NCI-H82 treated with DMSO at 0.1 percent for 48 hours (cell line): ENCODE measurements around the gene CCSER1.
A peak's percentile ranks its signal among the peaks of the same experiment; 100 is the strongest.

Experiments
- DNase-seq: peaks from one replicate; lab custom pipeline; 2025; ENCODE audit not compliant: unreplicated experiment; lab: John Stamatoyannopoulos, UW

The CCSER1 gene

GRCh38 chr4:90540536-90540935 is 413.3 kb downstream of the CCSER1 start:
- no peak for DNase-seq

DNA sequence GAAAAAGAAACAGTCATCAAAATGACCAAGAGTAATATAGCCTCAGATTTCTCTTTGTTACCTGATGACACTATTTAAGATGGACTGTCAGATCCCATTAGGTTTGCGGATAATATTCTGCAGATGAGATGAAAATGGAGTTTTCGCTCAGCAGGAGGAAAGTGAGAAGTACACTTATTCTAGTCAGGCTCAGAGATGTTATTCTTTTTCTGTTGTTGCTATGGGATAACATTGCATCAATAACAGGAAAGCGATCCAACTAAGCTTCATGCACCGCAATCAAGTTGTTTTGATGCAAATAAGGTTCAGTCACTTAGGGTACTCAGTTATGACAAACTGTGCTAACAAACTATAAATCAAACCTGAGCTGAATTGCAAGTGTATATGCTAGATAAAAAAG is 415.0 kb downstream of the CCSER1 start:
- no peak for DNase-seq

- no peak for DNase-seq
Measured at GRCh38 chr4:90543419-90544170, 416.4 kb downstream of the CCSER1 start.

DNA sequence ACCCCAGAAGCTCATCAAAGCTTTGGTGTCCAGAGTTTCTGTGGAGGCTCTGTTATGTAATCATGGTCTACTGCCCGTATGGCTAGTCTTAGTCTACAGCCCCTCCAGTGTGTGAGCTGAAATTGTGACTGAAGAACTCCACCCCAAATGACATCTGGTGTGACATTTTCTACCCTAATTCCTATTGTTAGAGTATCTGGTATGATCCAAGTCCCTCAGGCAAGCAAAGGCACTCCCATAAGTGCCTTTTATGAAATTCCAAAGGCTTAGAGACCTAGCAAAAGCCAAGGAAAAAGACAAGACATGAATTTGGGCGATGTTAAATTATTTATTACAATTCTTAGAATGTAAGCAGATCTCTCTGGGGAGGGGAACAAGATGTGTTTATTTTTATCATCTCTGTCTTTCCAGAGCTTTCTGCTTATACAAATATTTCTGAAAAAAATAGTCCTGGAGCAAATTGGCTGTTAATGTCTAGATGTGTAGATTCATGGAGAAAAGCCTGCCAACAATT is 417.4 kb downstream of the CCSER1 start:
- DNase-seq = no peak

- DNase-seq = no peak
Measured at GRCh38 chr4:90545380-90545779, 418.2 kb downstream of the CCSER1 start.

- no peak for DNase-seq
Measured at GRCh38 chr4:90546114-90546513, 418.9 kb downstream of the CCSER1 start.

GRCh38 chr4:90570615-90571014 is 443.4 kb downstream of the CCSER1 start:
- no peak for DNase-seq

GRCh38 chr4:90572996-90573395 is 445.8 kb downstream of the CCSER1 start:
- DNase-seq = no peak

- DNase-seq = no peak
Measured at GRCh38 chr4:90575371-90575770, 448.2 kb downstream of the CCSER1 start.

- no peak for DNase-seq
Measured at GRCh38 chr4:90580326-90580725, 453.1 kb downstream of the CCSER1 start.

- DNase-seq = no peak
Measured at GRCh38 chr4:90582087-90582486, 454.9 kb downstream of the CCSER1 start.

DNA sequence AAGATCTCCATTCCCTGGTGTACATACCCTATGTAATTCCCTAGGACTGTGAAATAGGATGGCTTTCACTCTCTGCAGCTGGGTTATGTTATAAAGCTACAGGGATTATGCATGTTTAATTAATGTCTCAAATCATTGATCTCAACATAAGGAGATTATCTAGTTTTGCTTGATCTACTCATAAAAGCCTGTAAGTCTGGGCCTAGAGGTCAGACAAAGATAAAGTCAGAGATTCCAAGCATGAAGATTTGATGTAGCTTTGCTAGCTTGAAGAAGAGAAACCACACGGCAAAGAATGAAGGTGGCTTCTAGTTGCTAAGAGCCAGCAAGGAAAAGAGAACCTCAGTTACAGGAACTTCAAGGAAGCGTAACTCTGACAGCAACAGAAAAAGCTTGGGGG is 456.9 kb downstream of the CCSER1 start:
- DNase-seq = peak; percentile 92

DNA sequence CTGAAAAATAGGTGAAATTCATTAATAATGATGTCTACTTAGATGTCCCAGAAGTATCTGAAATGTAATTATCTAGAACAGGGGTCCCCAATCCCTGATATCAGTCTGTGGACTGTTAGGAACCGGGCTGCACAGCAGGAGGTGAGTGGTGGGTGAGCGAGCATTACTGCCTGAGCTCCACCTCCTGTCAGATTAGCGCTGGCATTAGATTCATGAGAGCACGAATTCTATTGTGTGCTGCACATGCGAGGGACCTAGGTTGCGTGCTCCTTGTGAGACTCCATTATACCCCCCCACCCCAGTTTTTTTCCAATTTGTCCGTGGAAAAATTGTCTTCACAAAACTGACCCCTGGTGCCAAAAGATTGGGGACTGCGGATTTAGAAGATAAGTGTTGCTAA is 458.8 kb downstream of the CCSER1 start:
- DNase-seq = peak; percentile 2

GRCh38 chr4:90586799-90587198 is 459.6 kb downstream of the CCSER1 start:
- DNase-seq = peak; percentile 80

DNA sequence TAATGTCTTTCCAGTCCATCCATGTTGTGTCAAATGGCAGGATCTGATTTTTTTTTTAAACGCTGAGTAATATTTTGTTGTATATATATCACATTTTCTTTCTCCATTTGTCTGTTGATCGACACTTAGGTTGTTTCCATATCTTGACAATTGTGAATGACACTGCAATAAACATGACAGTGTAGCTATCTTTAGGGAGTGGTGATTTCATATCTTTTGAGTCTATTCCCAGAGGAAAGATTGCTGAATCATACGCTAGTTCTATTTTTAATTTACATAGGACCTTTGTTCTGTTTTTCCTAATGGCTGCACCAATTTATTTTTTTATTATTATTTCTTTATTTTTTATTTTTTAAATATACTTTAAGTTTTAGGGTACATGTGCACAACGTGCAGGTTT is 470.7 kb downstream of the CCSER1 start:
- no peak for DNase-seq

- DNase-seq = no peak
Measured at GRCh38 chr4:90598741-90599140, 471.5 kb downstream of the CCSER1 start.

- DNase-seq = no peak
Measured at GRCh38 chr4:90602726-90603125, 475.5 kb downstream of the CCSER1 start.

- no peak for DNase-seq
Measured at GRCh38 chr4:90603540-90603939, 476.3 kb downstream of the CCSER1 start.

- DNase-seq = no peak
Measured at GRCh38 chr4:90606781-90607180, 479.6 kb downstream of the CCSER1 start.

GRCh38 chr4:90614371-90614770 is 487.2 kb downstream of the CCSER1 start:
- DNase-seq = no peak

DNA sequence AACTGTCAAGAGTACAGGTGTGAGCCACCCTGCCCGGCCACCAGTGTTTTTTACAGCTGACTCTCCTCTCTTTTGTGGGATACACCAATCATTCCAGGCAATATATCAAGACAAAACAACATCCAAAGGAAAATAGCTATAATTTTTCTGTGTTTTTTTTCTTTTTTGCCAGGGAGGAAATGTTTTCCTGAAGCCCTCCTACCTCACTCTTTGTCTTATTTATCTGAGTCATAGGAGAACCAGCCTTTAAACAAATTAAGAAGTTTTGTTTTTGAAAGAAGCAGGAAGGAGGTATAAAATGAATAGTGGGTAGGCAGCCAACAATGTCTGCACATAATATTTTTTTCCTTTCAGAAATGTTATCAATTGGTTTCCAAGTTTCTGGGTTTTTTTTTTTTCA is 493.9 kb downstream of the CCSER1 start:
- no peak for DNase-seq

DNA sequence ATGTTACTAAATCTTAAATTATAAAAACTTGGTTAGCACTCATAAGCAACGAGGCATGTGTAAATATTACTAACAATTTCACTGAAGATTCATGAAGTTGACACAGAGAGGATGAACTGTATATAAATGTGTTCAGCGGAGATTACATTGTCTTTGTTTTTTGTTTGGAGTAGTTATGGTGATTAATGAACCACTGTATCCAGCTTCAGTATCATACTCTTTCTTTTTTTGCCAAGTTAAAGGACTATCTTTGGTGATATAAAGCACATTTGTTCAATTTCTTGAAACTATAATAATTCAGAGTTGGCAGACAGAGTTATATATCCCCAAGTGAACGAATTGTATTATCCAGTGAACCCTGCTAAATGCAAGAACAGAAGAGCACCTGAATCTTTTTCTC is 497.6 kb downstream of the CCSER1 start:
- DNase-seq = no peak
